RKO (cell line): ENCODE measurements around the gene CREG1.

Experiments used
- DNase-seq: peaks from one replicate; pipeline ENCODE4 v3.0.0-alpha.2; 2016; ENCODE audit warnings: low spot score

The CREG1 gene

GRCh38 chr1:167503626-167504466 lies 49.7 kb downstream of the CREG1 start:
- DNase-seq, result no peak

GRCh38 chr1:167502719-167503462 lies 50.7 kb downstream of the CREG1 start:
- no peak for DNase-seq

- DNase-seq, result no peak
Observed at GRCh38 chr1:167502192-167502551, 51.4 kb downstream of the CREG1 start.

DNA sequence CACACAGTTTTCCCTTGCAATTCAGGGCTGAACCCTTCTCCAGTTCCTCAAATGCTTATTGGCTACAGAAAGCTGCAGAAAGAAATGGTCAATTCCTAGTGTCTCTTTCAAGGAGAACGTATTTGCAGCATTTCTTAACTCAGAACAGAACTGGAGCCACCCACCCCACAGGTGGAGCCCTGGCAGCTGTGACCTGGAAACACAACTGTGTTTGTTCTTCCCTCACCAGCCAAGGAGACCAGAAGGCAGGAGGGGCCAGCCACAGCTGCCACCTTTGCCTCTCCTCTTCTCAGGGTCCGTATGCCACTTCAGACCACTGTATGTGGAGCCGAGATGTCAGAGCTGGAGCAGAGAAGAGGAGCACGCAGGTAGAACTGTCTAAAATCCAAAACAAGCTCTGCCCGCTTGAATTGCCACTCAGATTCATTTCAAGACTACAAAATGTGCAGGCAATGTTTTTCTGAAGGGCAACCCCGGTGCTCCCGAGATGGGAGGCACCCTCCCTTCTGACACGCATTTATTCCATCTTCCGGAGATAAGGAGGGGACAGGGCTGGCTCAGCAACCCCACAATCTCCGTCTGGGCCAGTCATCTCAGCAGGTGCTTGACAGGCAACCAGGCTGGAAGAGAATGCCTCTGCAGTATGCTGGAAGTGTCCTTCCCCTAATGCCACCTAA lies 51.9 kb downstream of the CREG1 start:
- no peak for DNase-seq

DNA sequence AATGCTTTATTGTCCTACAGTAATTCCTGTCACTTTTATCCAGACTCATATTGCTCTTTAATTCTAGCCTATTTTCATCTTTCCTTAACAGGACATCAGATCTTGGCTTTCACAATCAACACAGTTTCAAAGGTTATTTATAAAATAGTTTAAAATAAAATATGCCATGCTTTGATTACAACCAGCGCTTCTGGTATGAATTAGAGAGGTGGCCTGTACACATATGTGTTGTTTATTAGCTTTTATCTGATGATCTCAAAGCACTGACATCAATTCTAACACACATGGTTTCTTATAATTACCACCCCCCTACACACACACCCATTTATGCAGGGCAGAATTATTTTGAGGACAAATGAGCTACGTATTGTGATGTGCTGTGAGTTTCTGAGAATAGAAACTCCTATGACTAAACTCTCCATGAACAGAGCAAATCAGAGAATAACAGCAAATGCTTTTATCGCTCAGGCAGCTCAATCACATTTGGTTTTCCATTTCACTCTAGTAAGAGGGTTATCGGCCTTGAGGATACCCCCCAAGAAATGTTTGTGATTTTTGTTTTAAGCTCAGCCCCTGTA lies 53.2 kb downstream of the CREG1 start:
- no peak for DNase-seq

DNA sequence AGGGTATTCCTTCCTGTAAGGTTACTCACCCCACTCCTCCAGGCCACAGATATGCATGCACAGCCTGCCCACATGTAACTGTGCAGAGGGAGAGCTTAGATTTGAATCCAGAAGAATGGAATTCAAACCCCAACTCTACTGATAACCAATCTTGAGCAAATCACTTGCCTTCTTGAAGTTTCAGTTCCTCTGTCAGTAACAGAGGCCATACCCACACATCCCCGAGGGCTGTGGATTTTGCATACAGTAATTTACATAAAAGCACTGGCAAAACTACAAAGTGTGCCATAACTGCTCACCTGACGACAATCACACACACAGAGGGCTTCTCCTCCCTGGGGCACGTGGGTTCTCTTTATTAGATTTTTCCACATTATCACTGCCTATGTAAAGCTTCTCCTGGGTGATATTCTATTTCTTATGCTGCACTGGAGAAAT lies 53.9 kb downstream of the CREG1 start:
- no peak for DNase-seq

DNA sequence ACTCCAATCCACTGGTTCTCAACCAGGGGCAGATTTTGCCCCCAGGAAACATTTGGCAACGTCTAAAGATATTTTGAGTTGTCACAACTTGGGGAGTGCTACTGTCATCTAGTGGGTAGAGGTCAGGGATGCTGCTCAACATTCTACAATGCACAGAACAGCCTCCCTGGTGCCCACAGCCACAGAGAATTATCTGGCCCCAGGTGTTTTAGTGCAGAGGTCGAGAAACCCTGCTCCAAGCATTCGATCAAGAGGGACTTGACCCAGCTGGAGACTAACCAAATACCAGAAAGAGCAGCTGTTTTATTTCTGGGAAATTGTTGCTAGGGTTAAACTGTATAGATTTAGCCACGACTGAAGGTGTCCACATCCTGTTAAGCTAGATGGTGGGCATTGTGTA lies 54.5 kb downstream of the CREG1 start:
- DNase-seq, result no peak

DNA sequence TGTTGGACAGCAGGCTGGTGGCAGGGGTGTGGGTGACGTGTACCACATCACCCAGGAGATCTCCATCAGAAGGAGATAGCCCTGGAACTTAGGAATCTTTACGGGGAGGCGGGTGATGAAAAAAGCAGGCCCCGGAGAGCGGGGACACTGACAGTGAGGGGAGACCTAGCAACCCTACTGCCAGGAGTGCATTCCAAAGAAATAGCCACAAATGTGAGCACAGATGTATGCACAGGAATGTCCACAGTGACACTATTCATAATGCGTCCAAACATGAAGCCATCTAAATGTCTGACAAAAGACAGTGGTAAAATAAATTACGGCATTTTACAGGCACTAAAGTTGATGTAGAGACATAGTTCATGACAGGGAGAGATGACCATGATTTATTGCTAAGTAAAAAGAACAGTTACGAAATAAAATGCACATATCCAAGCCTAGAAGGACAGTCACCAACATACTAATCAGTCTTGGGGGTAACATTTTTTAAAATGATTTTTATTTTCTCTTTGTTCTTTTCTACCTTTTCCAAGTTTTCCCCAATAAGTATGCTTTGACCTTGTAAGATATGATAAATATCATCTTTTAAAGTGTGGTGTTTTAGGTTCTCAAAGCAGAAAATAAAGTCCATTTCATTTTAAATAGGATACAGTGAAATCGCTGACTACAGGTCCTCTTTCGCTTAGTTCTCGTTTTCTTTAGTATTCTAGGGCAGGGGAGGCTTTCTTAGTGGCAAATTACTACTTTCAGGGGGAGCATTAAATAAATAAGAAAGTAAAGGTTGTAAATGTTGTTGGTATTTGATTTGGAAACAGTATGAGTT lies 56.6 kb downstream of the CREG1 start:
- DNase-seq, result no peak

GRCh38 chr1:167493372-167493771 lies 60.2 kb downstream of the CREG1 start:
- DNase-seq, result no peak

DNA sequence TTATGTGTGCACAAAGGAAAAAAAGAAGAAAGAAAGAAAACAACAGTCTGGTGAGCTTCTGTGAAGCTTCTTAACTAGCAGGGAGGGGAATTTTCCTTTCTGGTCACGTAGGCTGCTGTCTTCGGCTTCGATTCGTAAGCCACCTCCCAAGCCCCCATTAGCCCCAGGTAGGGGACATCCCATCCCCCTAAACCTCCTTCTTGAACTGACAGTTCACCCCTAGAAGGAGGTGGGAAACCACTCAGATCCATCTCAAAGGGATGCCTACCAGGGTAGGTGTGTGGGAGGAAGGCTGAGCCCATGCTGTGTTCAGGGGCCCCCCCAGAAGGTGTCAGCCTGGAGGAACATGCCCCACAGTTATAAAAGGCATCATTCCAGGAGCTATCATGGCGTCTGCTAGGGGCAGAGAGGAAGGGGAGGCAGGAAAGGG lies 61.1 kb downstream of the CREG1 start:
- DNase-seq, result no peak

GRCh38 chr1:167491586-167492461 lies 61.7 kb downstream of the CREG1 start:
- no peak for DNase-seq
